A549 (cell line): ENCODE data around the gene SNAPC2.

Source experiments
- BHLHE40 ChIP-seq: IDR thresholded peaks from 2 replicates; pipeline ENCODE4 v1.6.1; 2012; ENCODE audit warnings: low read depth, low read length, inconsistent platforms
- CEBPB ChIP-seq, 2 experiments: fragments of >200 bp in 1 of 2; sonication (Bioruptor Twin) in 1 of 2; formaldehyde crosslinking in 1 of 2; IDR thresholded peaks; 2 replicates each; pipeline ENCODE4 v1.6.1; 2012 to 2016
- CHD4 ChIP-seq: fragments of 200-600 bp; sonication (generic); IDR thresholded peaks from 2 replicates; pipeline ENCODE4 v1.6.1; 2016; ENCODE audit warnings: antibody characterized with exemption, mild to moderate bottlenecking, borderline replicate concordance
- HDAC2 ChIP-seq: fragments of 200-600 bp; sonication (generic); IDR thresholded peaks from 2 replicates; pipeline ENCODE4 v1.6.1; 2016
- JUNB ChIP-seq: fragments of >200 bp; sonication (Bioruptor Twin); formaldehyde crosslinking; IDR thresholded peaks from 2 replicates; pipeline ENCODE4 v1.6.1; 2016
- POLR2A ChIP-seq: IDR thresholded peaks from 2 replicates; pipeline ENCODE4 v1.6.1; 2012; ENCODE audit warnings: mild to moderate bottlenecking, low read length
- TF ChIP-seq, protein P1 (sequence below): fragments of 450-650 bp; IDR thresholded peaks from 2 replicates; pipeline ENCODE4 v1.6.1; 2014; ENCODE audit warnings: antibody characterized with exemption
- TF ChIP-seq, protein P2 (sequence below): fragments of >200 bp; sonication (Bioruptor Twin); formaldehyde crosslinking; IDR thresholded peaks from 3 replicates; pipeline ENCODE4 v1.5.1; 2016
- TF ChIP-seq, protein P3 (sequence below): IDR thresholded peaks from 2 replicates; pipeline ENCODE4 v1.6.1; 2012
- TF ChIP-seq, protein P4 (sequence below): IDR thresholded peaks from 2 replicates; pipeline ENCODE4 v1.6.1; 2012
- TF ChIP-seq, protein P5 (sequence below): fragments of 200-600 bp; sonication (generic); IDR thresholded peaks from 2 replicates; pipeline ENCODE4 v1.6.1; 2016; ENCODE audit warnings: antibody characterized with exemption, mild to moderate bottlenecking, moderate library complexity

DNA sequence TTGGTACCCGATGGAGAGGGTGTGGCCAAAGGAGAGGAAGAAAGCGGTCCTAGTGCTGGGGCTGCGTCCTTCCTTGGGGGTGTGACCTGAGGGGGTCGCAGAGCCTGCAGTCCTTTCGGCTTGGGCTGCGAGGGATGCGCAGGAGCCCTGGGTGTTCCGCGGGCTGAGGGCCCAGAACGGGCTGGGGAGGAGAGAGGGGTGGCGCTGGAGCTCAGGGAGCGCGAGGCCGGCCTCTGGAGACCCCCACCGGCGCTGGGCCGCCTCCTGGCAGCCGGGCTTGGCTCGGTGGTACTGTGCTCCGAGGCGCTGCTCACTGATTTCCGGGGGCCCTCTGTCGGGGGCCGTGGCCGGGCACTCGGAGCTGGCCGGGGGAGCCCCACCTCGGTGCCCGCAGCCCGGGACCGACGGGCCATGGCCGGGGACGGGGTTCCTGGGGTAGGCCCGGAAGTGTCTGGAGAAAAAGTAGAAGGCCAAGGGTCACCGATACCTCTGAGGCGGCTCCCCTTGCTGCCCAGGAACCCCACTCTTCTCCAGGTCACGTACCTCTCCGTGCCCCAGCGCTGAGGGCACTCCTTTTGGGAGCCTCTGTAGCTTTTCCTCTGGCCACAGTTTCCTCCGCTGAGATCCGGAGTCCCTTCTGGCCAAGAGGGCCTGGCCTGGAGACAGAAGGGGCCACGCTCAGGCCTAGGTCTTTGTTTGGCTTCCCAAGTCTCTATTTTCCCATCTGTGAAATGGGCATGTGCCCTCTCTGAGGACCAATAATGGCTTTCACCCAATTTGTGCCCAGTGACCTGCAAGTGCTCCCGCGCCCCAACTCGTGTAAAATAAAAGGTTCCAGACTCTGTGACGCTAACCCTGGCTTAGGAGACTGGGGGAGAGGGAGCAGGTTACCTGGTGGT lies 47.6 kb upstream of the SNAPC2 start:
- TF ChIP-seq JUNB (no peak), CHD4 (peak; percentile 82; the same call in 1 of the 2 replicates), POLR2A (no peak), BHLHE40 (no peak), HDAC2 (no peak), CEBPB (IDR thresholded peaks at IDR 0.05) (no peak)
- TF ChIP-seq, protein P1, sequence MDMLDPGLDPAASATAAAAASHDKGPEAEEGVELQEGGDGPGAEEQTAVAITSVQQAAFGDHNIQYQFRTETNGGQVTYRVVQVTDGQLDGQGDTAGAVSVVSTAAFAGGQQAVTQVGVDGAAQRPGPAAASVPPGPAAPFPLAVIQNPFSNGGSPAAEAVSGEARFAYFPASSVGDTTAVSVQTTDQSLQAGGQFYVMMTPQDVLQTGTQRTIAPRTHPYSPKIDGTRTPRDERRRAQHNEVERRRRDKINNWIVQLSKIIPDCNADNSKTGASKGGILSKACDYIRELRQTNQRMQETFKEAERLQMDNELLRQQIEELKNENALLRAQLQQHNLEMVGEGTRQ, result no peak
- TF ChIP-seq, protein P2, sequence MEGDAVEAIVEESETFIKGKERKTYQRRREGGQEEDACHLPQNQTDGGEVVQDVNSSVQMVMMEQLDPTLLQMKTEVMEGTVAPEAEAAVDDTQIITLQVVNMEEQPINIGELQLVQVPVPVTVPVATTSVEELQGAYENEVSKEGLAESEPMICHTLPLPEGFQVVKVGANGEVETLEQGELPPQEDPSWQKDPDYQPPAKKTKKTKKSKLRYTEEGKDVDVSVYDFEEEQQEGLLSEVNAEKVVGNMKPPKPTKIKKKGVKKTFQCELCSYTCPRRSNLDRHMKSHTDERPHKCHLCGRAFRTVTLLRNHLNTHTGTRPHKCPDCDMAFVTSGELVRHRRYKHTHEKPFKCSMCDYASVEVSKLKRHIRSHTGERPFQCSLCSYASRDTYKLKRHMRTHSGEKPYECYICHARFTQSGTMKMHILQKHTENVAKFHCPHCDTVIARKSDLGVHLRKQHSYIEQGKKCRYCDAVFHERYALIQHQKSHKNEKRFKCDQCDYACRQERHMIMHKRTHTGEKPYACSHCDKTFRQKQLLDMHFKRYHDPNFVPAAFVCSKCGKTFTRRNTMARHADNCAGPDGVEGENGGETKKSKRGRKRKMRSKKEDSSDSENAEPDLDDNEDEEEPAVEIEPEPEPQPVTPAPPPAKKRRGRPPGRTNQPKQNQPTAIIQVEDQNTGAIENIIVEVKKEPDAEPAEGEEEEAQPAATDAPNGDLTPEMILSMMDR, result no peak
- TF ChIP-seq, protein P3, sequence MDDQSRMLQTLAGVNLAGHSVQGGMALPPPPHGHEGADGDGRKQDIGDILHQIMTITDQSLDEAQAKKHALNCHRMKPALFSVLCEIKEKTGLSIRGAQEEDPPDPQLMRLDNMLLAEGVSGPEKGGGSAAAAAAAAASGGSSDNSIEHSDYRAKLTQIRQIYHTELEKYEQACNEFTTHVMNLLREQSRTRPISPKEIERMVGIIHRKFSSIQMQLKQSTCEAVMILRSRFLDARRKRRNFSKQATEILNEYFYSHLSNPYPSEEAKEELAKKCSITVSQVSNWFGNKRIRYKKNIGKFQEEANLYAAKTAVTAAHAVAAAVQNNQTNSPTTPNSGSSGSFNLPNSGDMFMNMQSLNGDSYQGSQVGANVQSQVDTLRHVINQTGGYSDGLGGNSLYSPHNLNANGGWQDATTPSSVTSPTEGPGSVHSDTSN, result no peak
- TF ChIP-seq, protein P4, sequence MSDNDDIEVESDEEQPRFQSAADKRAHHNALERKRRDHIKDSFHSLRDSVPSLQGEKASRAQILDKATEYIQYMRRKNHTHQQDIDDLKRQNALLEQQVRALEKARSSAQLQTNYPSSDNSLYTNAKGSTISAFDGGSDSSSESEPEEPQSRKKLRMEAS, result no peak
- TF ChIP-seq, protein P5, sequence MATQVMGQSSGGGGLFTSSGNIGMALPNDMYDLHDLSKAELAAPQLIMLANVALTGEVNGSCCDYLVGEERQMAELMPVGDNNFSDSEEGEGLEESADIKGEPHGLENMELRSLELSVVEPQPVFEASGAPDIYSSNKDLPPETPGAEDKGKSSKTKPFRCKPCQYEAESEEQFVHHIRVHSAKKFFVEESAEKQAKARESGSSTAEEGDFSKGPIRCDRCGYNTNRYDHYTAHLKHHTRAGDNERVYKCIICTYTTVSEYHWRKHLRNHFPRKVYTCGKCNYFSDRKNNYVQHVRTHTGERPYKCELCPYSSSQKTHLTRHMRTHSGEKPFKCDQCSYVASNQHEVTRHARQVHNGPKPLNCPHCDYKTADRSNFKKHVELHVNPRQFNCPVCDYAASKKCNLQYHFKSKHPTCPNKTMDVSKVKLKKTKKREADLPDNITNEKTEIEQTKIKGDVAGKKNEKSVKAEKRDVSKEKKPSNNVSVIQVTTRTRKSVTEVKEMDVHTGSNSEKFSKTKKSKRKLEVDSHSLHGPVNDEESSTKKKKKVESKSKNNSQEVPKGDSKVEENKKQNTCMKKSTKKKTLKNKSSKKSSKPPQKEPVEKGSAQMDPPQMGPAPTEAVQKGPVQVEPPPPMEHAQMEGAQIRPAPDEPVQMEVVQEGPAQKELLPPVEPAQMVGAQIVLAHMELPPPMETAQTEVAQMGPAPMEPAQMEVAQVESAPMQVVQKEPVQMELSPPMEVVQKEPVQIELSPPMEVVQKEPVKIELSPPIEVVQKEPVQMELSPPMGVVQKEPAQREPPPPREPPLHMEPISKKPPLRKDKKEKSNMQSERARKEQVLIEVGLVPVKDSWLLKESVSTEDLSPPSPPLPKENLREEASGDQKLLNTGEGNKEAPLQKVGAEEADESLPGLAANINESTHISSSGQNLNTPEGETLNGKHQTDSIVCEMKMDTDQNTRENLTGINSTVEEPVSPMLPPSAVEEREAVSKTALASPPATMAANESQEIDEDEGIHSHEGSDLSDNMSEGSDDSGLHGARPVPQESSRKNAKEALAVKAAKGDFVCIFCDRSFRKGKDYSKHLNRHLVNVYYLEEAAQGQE, result no peak
